Uterus (tissue), 2 donors: ENCODE data around the gene IGF2.

Experiments used
- POLR2A ChIP-seq, 2 donors: fragments of 450-650 bp; IDR thresholded peaks; one replicate each; pipeline ENCODE4 v1.6.1; 2016; ENCODE audit warnings: antibody characterized with exemption in 2 of 2, mild to moderate bottlenecking in 1 of 2, moderate library complexity in 1 of 2
- TF ChIP-seq, protein P1 (sequence below), 4 experiments: fragments of 200-600 bp in 2 of 4; fragments of 450-650 bp in 2 of 4; sonication (generic) in 2 of 4; IDR thresholded peaks; one replicate each; pipeline ENCODE4 v1.5.1; 2016 to 2019; ENCODE audit warnings: antibody characterized with exemption in 4 of 4, mild to moderate bottlenecking in 2 of 4, moderate library complexity in 1 of 4

DNA sequence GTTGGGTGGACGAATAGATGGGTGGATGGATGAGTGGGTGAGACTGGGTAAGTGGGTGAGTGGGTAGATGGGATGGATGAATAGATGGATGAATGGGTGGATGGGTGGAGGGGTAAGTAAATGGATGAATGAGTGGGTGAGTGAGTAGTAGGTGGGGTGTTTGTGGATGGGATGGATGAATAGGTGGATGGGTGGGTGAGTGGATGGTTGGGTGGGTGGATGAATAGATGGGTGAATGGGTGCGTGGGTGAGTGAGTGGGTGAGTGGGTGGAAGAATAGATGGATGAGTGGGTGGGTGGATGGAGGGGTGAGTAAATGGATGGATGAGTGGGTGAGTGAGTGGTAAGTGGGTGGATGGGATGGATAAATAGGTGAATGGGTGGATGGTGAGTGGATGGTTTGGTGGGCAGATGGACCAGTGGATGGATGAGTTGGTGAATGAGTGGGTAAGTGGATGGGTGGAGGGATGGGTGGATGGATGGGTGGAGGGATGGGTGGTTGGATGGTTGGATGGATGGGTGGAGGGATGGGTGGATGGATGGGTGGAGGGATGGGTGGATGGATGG, 12.6 kb downstream of the IGF2 start:
- TF ChIP-seq, protein P1, sequence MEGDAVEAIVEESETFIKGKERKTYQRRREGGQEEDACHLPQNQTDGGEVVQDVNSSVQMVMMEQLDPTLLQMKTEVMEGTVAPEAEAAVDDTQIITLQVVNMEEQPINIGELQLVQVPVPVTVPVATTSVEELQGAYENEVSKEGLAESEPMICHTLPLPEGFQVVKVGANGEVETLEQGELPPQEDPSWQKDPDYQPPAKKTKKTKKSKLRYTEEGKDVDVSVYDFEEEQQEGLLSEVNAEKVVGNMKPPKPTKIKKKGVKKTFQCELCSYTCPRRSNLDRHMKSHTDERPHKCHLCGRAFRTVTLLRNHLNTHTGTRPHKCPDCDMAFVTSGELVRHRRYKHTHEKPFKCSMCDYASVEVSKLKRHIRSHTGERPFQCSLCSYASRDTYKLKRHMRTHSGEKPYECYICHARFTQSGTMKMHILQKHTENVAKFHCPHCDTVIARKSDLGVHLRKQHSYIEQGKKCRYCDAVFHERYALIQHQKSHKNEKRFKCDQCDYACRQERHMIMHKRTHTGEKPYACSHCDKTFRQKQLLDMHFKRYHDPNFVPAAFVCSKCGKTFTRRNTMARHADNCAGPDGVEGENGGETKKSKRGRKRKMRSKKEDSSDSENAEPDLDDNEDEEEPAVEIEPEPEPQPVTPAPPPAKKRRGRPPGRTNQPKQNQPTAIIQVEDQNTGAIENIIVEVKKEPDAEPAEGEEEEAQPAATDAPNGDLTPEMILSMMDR (IDR thresholded peaks at IDR 0.05): no peak
- no peak for TF ChIP-seq POLR2A (IDR thresholded peaks at IDR 0.05)
